Stimulated activated CD4-positive, alpha-beta T cell treated with anti-CD3 and anti-CD28 coated beads, TNF-alpha, amount 100 ng/mL, for 24 hours (primary cell): ENCODE results near the gene ADPRHL1.
"Not testable (repeated sequence)": the region's sequence is repeated elsewhere in the genome, so short reads cannot be mapped to it uniquely, and the experiment has no call there.

ENCODE experiments used
- DNase-seq, 3 experiments: peaks; one replicate each; pipeline ENCODE4 v3.0.0-alpha.2; 2020; ENCODE audit warnings: low read depth in 3 of 3

ADPRHL1 gene

DNA sequence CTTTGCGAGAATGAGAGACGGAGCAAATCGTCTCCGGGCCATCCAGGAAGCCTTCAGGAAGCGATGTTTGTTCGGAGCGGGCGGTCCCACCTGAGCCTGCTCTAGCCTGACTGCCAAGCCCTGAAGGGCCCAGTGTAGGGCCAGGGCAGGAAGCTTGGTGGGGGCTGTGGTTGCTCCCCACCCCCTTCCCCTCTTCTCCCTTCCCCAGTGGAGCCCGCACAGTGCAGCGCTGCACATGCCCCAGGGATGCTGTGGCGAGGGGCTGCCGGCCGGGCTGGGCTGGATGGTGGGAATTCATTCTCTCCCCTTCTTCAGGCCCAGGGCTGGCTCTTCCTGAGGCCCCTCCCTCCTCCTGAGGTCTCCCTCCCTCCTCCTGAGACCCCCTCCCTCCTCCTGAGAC, 82.2 kb downstream of the ADPRHL1 start:
- no peak for DNase-seq

- no peak for DNase-seq
These were observed 83.4 kb downstream of the ADPRHL1 start for GRCh38 chr13:113369881-113370280.

DNA sequence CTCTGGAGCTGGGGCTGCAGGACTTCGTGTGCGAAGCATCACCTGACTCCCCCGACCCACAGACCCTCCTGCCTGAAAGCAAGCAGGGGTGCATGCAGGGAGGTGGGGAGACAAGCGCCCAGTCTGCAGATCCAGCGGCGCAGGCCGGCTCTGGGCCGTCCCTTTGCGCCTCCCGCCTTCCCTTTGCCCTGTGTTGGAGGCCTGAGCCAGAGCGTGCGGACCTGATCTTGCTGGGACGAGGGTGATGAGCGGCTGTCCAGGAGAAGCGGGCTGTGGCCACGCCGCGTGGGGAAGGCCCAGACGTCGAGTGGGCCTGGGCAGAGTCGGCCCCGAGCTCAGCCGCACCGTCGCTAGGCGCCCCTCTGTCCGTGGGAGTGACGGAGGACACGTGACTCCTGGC, 84.1 kb downstream of the ADPRHL1 start:
- DNase-seq = no peak

DNA sequence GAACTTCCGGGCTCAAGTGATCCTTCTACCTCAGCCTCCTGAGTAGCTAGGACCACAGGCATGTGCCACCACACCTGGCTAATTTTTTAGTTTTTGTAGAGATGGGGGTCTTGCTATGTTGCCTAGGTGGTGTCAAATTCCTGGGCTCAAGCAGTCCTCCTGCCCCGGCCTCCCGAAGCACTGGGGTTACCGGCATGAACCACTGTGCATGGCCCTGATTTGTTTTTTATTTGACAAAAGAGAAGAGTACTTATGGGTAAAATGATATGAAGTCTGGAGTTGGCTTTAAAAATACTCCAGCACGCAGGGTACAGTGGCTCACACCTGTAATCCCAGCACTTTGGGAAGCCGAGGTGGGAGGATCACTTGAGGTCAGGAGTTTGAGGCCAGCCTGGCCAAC, 84.9 kb downstream of the ADPRHL1 start:
- DNase-seq = not testable (repeated sequence)

DNA sequence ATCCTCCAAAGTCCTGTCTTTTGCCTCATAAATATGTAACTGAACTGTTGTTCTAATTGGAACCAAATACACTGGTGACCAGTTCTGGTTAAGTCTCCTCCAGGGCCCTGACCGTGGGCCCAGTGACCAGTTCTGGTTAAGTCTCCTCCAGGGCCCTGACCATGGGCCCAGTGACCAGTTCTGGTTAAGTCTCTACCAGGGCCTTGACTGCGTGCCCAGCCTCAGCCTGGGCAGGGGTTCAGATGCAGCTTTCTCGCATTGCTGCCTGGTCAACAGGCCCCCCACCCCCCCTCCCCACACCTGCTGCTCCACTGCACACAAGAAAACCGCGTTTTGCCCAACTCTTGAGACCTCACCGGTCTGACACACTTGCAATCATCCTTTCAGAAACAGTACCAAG, 85.5 kb downstream of the ADPRHL1 start:
- no peak for DNase-seq

GRCh38 chr13:113367020-113367560, 86.2 kb downstream of the ADPRHL1 start:
- DNase-seq = no peak

GRCh38 chr13:113365971-113366588, 87.2 kb downstream of the ADPRHL1 start:
- no peak for DNase-seq

GRCh38 chr13:113365583-113365970, 87.7 kb downstream of the ADPRHL1 start:
- no peak for DNase-seq

- no peak for DNase-seq
These were observed 88.2 kb downstream of the ADPRHL1 start for GRCh38 chr13:113364901-113365582.

GRCh38 chr13:113364311-113364889, 88.9 kb downstream of the ADPRHL1 start:
- DNase-seq = no peak

DNA sequence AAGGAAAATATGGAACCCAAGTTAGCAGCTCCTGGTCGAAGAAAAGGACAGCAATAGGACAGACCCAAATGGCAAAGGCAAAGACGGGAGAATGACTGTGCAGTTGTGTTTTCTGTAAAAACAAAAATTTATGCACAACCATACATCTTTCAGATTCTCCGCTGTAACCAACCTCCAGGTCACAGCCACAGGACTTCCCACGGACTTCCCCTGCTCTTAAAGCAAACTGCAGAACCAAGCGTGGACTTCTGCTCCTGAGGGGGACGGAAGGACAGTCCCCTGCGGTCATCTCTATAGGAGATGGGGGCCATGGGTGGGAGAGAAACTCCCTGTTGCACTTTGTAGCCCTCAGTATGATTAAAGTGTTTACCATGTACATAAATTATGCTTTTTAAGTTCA, 91.9 kb downstream of the ADPRHL1 start:
- DNase-seq = no peak

DNA sequence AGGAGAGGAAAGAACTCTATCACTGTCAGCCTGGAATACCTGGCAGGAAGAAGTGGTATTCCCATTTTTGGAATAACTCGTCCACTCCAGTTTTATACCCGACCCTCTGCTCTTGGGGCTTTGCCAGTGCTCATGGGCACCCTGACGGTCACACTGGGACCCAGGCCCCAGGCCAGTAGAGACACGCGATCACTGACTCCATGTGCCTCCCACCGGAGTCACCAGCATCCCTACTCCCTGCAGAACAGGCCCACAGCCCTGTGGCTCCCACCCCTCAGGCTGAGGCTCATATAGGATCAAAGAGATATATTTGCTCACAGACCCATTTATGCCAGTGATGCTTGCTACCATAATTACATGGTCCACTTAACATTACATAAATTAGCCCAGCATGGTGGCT, 92.8 kb downstream of the ADPRHL1 start:
- no peak for DNase-seq

DNA sequence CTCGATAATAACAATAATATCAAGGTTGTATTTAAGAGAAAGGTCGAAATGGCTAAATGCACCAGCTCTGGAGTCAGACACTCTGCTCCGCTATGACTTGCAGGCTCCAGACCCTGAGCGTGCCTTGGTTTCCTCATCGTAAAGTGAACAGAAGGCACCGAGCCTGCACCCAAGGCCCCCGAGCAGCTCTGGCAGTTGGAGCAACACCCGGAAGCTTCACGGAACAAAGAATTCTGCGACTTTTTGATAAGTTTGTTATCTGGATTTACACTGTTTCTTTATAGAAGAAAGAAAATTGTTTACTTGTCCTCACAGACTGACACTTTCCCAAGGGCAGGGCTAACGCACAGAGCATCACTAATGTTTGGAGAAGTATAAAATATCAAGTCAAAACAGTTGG, 93.7 kb downstream of the ADPRHL1 start:
- no peak for DNase-seq

GRCh38 chr13:113358653-113359190, 94.6 kb downstream of the ADPRHL1 start:
- DNase-seq = no peak

DNA sequence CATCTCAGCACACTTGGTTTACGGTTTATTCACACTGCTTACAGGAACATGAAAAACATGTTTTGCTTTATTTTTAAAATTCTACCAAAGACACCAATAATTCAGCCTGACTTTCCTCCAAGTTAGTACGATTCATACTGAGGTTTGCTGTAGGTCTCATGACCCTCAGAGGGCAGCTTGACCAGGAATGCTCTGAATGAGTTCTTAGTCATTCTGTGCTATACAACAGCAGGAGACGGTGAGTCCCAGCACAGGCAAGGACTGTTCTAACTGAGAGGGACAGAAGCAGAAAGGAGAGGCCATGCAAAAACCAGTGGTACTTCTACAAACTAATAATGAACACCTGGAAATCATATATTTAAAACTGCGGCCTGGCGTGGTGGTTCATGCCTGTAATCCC, 95.8 kb downstream of the ADPRHL1 start:
- DNase-seq = no peak

- DNase-seq = no peak
These were observed 96.7 kb downstream of the ADPRHL1 start for GRCh38 chr13:113356596-113356995.

DNA sequence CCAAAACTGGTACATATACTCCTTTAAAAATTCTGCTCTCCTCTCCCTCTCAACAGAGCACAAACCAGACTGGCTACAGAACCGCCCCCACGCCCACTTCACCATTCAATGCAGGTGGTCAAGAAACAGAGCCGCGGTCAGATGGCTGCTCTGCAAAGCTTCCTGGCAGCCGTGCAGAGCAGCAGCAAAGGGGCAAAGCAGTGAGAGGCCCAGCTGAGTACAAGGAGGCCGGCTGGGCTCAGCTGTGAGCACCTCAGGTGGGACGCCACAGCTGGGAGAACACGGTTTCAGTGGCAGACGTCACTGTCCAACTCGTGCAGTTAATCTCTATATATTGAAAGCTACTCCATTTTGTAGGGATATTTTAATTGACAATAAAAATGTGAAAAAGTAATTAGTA, 97.7 kb downstream of the ADPRHL1 start:
- no peak for DNase-seq

DNA sequence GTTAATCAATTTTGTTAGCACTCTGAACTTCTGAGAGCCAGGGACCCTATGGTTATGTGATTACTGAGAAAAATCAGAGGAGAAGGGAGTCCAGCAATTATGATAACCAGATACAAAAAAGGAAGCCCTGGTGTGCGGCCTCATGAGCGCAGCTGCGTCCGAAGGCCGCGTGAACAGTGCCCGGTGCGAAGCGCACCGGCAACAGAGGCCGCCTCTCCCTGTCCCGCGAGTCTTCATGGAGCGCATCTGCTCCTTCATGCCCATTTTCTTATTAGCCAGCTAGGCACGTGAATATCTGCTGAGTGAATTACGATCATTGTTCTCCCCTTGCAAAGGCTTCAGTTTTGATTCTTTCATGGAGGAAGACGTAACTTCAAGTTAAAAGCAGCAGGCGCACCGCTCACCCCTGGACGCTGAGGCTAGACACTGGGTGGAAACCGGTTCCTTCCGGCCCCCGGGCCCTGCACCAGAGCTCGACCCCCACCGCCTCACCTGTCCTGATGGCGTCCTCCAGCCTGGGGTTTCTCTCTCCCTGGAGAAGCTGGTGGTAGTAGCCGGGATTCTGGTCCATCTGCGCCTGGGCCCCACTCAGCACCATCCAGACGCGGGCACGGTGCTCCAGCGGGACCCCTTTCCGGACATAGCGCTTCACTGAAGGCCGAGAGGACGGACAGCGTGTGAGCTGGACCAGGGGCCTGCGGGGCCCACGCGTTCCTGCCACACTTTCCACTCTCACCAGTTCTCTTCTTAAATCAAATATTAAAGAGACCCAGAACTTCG, 98.3 kb downstream of the ADPRHL1 start:
- DNase-seq = no peak

DNA sequence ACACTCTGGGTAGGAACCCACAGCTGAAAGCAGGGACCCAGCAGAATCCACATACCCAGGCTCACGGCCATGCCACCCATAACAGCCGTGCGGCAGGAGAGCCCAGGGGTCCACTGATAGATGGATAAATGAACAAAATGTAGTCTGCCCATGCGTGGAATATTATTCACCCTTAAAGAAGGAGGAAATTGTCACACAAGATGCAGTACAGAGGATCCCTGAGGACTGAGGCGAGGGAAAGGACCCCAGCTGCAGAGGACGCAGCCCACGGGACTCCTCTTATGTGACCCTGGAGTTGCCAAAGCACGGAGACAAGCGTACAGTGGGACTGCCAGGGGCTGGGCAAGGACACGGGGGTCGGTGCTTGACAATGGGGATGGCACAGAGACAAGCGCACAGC, 100.0 kb downstream of the ADPRHL1 start:
- DNase-seq = no peak

GRCh38 chr13:113351514-113352026, 101.7 kb downstream of the ADPRHL1 start:
- DNase-seq = no peak

DNA sequence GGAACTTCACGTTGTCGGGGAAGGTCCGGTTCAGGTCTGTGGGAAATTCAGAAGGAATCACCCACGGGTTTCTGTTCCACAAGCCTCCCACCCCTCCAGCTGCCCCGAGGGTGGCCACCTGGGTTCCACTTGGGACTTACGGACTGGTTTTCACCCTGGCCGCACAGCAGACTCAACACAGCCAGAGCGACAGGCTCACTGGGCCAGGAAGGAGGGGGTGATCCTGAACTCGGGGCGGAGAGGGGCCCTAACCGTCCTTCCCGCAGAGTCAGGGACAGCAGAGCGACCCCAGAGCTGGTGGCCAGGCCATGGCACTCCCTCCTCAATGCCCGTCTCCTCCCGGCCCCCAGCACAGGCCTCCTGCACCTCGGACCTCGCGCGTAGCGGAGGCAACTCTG, 102.4 kb downstream of the ADPRHL1 start:
- DNase-seq = no peak
